CD4-positive, CD25-positive, alpha-beta regulatory T cell (primary cell): ENCODE results near the gene NARF. TPM values are rescaled to one million over a fixed set of nuclear protein-coding genes. Genes with fewer than 3 reads are reported as not detected.

Experiments
- ATAC-seq, 2 donors: fragments of 150-1000 bp; cut with Tn5 transposase; one replicate each; pipeline ENCODE4 v1.10.0; 2021; ENCODE audit warnings: low read depth in 2 of 2, moderate number of reproducible peaks in 2 of 2, moderate library complexity in 1 of 2
- DNase-seq, 3 donors: peaks; one replicate each; pipeline versions ENCODE4 v3.0.0 to v3.0.0-alpha.2; 2012 to 2022; ENCODE audit warnings: mixed read lengths in 1 of 3
- H3K27ac ChIP-seq: one replicate; pipeline ENCODE4 v1.7.0; 2013; ENCODE audit warnings: mild to moderate bottlenecking, low read length; ENCODE audit not compliant: insufficient read depth, poor library complexity, severe bottlenecking
- H3K27me3 ChIP-seq: one replicate; pipeline ENCODE4 v1.7.0; 2013; ENCODE audit warnings: low read length; ENCODE audit not compliant: control insufficient read depth, insufficient read depth
- H3K36me3 ChIP-seq: one replicate; pipeline ENCODE4 v1.7.0; 2013; ENCODE audit warnings: mild to moderate bottlenecking, low read length, moderate library complexity; ENCODE audit not compliant: control insufficient read depth, insufficient read depth
- H3K4me1 ChIP-seq: 2 replicates; pipeline ENCODE4 v1.7.0; 2013; ENCODE audit warnings: mild to moderate bottlenecking, low read length; ENCODE audit not compliant: insufficient read depth, control insufficient read depth, poor library complexity, severe bottlenecking
- H3K4me3 ChIP-seq: one replicate; pipeline ENCODE4 v1.7.0; 2013; ENCODE audit warnings: low read depth, mild to moderate bottlenecking, low read length, moderate library complexity
- H3K9me3 ChIP-seq, 2 experiments: 1 replicate in 1 of 2; 2 replicates in 1 of 2; pipeline ENCODE4 v1.7.0; 2013; ENCODE audit warnings: low read length in 2 of 2, mild to moderate bottlenecking in 1 of 2, moderate library complexity in 1 of 2; ENCODE audit not compliant: control insufficient read depth in 2 of 2
- H3K27ac Mint-ChIP-seq, 3 donors: one replicate each; pipeline ENCODE4 v1.8.0; 2020 to 2022; ENCODE audit warnings: mild to moderate bottlenecking in 3 of 3, mixed read lengths in 3 of 3, moderate library complexity in 2 of 3
- H3K27me3 Mint-ChIP-seq: one replicate; pipeline ENCODE4 v1.8.0; 2022; ENCODE audit warnings: mild to moderate bottlenecking, mixed read lengths
- H3K36me3 Mint-ChIP-seq: one replicate; pipeline ENCODE4 v1.8.0; 2020; ENCODE audit warnings: mixed read lengths
- H3K4me1 Mint-ChIP-seq, 4 donors: one replicate each; pipeline ENCODE4 v1.8.0; 2020 to 2022; ENCODE audit warnings: mixed read lengths in 4 of 4, mild to moderate bottlenecking in 1 of 4
- H3K4me3 Mint-ChIP-seq, 4 donors: one replicate each; pipeline ENCODE4 v1.8.0; 2020 to 2022; ENCODE audit warnings: mild to moderate bottlenecking in 4 of 4, mixed read lengths in 4 of 4, moderate library complexity in 3 of 4
- H3K9me3 Mint-ChIP-seq, 7 donors: one replicate each; pipeline ENCODE4 v1.8.0; 2020 to 2022; ENCODE audit warnings: mixed read lengths in 7 of 7, mild to moderate bottlenecking in 3 of 7, moderate library complexity in 2 of 7
- polyA plus RNA-seq, 4 donors: library from polyadenylated mRNA; unstranded; fragments of 300-500 nt; fragmentation: Illumina TruSeq; gene quantifications; one replicate each; pipeline ENCODE4 v1.2.3, GENCODE V29; 2021
- total RNA-seq: library from RNA; stranded (reverse); gene quantifications from one replicate; pipeline ENCODE4 v1.2.3, GENCODE V29; 2022

Gene NARF
- total and polyA plus RNA-seq, 5 donors from 2014 or later = 93.2 to 141 (median 112) TPM

GRCh38 chr17:82424001-82424862 is 34.3 kb upstream of the NARF start:
- peaks cover 7 to 30% (median 20%) of the 10 kb centered on the region in 4 donors for H3K4me1 Mint-ChIP-seq

GRCh38 chr17:82424863-82425159 is 33.7 kb upstream of the NARF start:
- Histone ChIP-seq H3K27me3 (no peaks in the 10 kb centered on the region), H3K36me3 (peaks cover 3% of the 10 kb centered on the region), H3K4me1 (peaks cover 8% of the 10 kb centered on the region), H3K27ac (no peak overlapping the region), H3K9me3 (no peaks in the 10 kb centered on the region), H3K4me3 (no peak overlapping the region)
- Mint-ChIP-seq H3K36me3 (peaks cover 23% of the 10 kb centered on the region), H3K27ac (peak overlapping the region in 1 of 3 donors; percentile 11), H3K4me1 (peaks cover 6 to 30% (median 19%) of the 10 kb centered on the region in 4 donors), H3K4me3 (peak overlapping the region in 1 of 4 donors; percentile 27), H3K27me3 (no peaks in the 10 kb centered on the region), H3K9me3 (no peaks in the 10 kb centered on the region)
- ATAC-seq (no peak), DNase-seq (no peak)

More at GRCh38 chr17:82424001-82424862, 34.3 kb upstream of the NARF start:
- no peaks in the 10 kb centered on the region for H3K9me3 ChIP-seq
- peaks cover 12% of the 10 kb centered on the region for H3K4me1 ChIP-seq
- no peak overlapping the region for H3K27ac ChIP-seq
- Mint-ChIP-seq H3K4me3 (peak overlapping the region in 1 of 4 donors; percentile 27), H3K27ac (peak overlapping the region in 1 of 3 donors; percentile 11), H3K9me3 (no peaks in the 10 kb centered on the region), H3K27me3 (no peaks in the 10 kb centered on the region), H3K36me3 (peaks cover 18% of the 10 kb centered on the region)
- ATAC-seq (peak in 1 of 2 donors; percentile 30), DNase-seq (peak; percentile 30 to 74 (median 51))
- peaks cover 3% of the 10 kb centered on the region for H3K36me3 ChIP-seq
- no peaks in the 10 kb centered on the region for H3K27me3 ChIP-seq
- no peak overlapping the region for H3K4me3 ChIP-seq

- Histone ChIP-seq H3K4me3 (no peak overlapping the region), H3K27ac (no peak overlapping the region), H3K36me3 (no peaks in the 10 kb centered on the region), H3K9me3 (no peaks in the 10 kb centered on the region), H3K27me3 (no peaks in the 10 kb centered on the region), H3K4me1 (peaks cover 5% of the 10 kb centered on the region)
- H3K4me3 Mint-ChIP-seq = no peak overlapping the region
- H3K4me1 Mint-ChIP-seq = peaks cover 9 to 29% (median 16%) of the 10 kb centered on the region in 4 donors
- DNase-seq = no peak
- H3K9me3 Mint-ChIP-seq = no peaks in the 10 kb centered on the region
- no peaks in the 10 kb centered on the region for H3K27me3 Mint-ChIP-seq
- peaks cover 16% of the 10 kb centered on the region for H3K36me3 Mint-ChIP-seq
- no peak overlapping the region for H3K27ac Mint-ChIP-seq
- no peak for ATAC-seq
Measured at GRCh38 chr17:82428546-82428945, 30.0 kb upstream of the NARF start.

GRCh38 chr17:82429824-82430223 is 28.7 kb upstream of the NARF start:
- no peak for ATAC-seq
- Mint-ChIP-seq H3K4me3 (peak overlapping the region in 1 of 4 donors; percentile 36), H3K9me3 (no peaks in the 10 kb centered on the region), H3K36me3 (peaks cover 16% of the 10 kb centered on the region), H3K27ac (peak overlapping the region in 2 of 3 donors; percentile 32 to 69), H3K4me1 (peaks cover 4 to 24% (median 16%) of the 10 kb centered on the region in 4 donors), H3K27me3 (no peaks in the 10 kb centered on the region)
- Histone ChIP-seq H3K4me1 (peaks cover 16% of the 10 kb centered on the region), H3K27ac (no peak overlapping the region), H3K27me3 (no peaks in the 10 kb centered on the region), H3K4me3 (no peak overlapping the region), H3K9me3 (no peaks in the 10 kb centered on the region), H3K36me3 (no peaks in the 10 kb centered on the region)
- DNase-seq = no peak

GRCh38 chr17:82432017-82432416 is 26.5 kb upstream of the NARF start:
- Histone ChIP-seq H3K36me3 (peaks cover 2% of the 10 kb centered on the region), H3K27ac (no peak overlapping the region), H3K27me3 (no peaks in the 10 kb centered on the region), H3K9me3 (no peaks in the 10 kb centered on the region), H3K4me3 (no peak overlapping the region), H3K4me1 (peaks cover 16% of the 10 kb centered on the region)
- Mint-ChIP-seq H3K4me3 (no peak overlapping the region), H3K27me3 (no peaks in the 10 kb centered on the region), H3K9me3 (no peaks in the 10 kb centered on the region), H3K4me1 (peaks cover 4 to 24% (median 15%) of the 10 kb centered on the region in 4 donors), H3K27ac (no peak overlapping the region), H3K36me3 (peaks cover 16% of the 10 kb centered on the region)
- DNase-seq = no peak
- ATAC-seq = no peak

- no peak for ATAC-seq
- peaks cover 11% of the 10 kb centered on the region for H3K36me3 Mint-ChIP-seq
- peaks cover 16% of the 10 kb centered on the region for H3K4me1 ChIP-seq
- H3K4me3 ChIP-seq = no peak overlapping the region
- H3K27me3 Mint-ChIP-seq = no peaks in the 10 kb centered on the region
- H3K27ac Mint-ChIP-seq = no peak overlapping the region
- no peaks in the 10 kb centered on the region for H3K9me3 ChIP-seq
- no peak overlapping the region for H3K27ac ChIP-seq
- no peak for DNase-seq
- peaks cover 2% of the 10 kb centered on the region for H3K36me3 ChIP-seq
- no peaks in the 10 kb centered on the region for H3K27me3 ChIP-seq
- no peaks in the 10 kb centered on the region for H3K9me3 Mint-ChIP-seq
- peaks cover 4 to 21% (median 12%) of the 10 kb centered on the region in 4 donors for H3K4me1 Mint-ChIP-seq
- no peak overlapping the region for H3K4me3 Mint-ChIP-seq
Measured at GRCh38 chr17:82433560-82434215, 24.9 kb upstream of the NARF start.

- no peak overlapping the region for H3K4me3 ChIP-seq
- ATAC-seq = peak; percentile 70 to 74
- peaks cover 4 to 17% (median 10%) of the 10 kb centered on the region in 4 donors for H3K4me1 Mint-ChIP-seq
- H3K27ac ChIP-seq = no peak overlapping the region
- no peaks in the 10 kb centered on the region for H3K27me3 Mint-ChIP-seq
- H3K9me3 Mint-ChIP-seq = no peaks in the 10 kb centered on the region
- H3K27ac Mint-ChIP-seq = peak overlapping the region in 1 of 3 donors; percentile 51
- H3K4me3 Mint-ChIP-seq = no peak overlapping the region
- DNase-seq = peak in 2 of 3 donors; percentile 22 to 72
- peaks cover 14% of the 10 kb centered on the region for H3K4me1 ChIP-seq
- peaks cover 11% of the 10 kb centered on the region for H3K36me3 Mint-ChIP-seq
- H3K36me3 ChIP-seq = peaks cover 2% of the 10 kb centered on the region
- H3K27me3 ChIP-seq = no peaks in the 10 kb centered on the region
- no peaks in the 10 kb centered on the region for H3K9me3 ChIP-seq
Measured at GRCh38 chr17:82434216-82434565, 24.4 kb upstream of the NARF start.
